Activated gamma-delta T cell treated with Interleukin-2 at 50 U/mL for 16 hours (primary cell): Measurements from ENCODE around the gene FOXD1.
"Not testable (repeated sequence)": the region's sequence is repeated elsewhere in the genome, so short reads cannot be mapped to it uniquely, and the experiment has no call there.

Source experiments
- DNase-seq: peaks from one replicate; pipeline ENCODE4 v3.0.0-alpha.2; 2020

Gene FOXD1

GRCh38 chr5:73415171-73415570, 33.4 kb downstream of the FOXD1 start:
- DNase-seq = no peak

GRCh38 chr5:73412597-73412988, 36.0 kb downstream of the FOXD1 start:
- no peak for DNase-seq

- DNase-seq = no peak
Observed at GRCh38 chr5:73411936-73412596, 36.5 kb downstream of the FOXD1 start.

- not testable (repeated sequence) for DNase-seq
Observed at GRCh38 chr5:73409927-73410326, 38.6 kb downstream of the FOXD1 start.

- DNase-seq = no peak
Observed at GRCh38 chr5:73405691-73406090, 42.9 kb downstream of the FOXD1 start.

GRCh38 chr5:73399775-73400174, 48.8 kb downstream of the FOXD1 start:
- no peak for DNase-seq
